ENCODE measurements around the gene SIRT4.
"Not testable (repeated sequence)": the region's sequence is repeated elsewhere in the genome, so short reads cannot be mapped to it uniquely, and the experiment has no call there.

SIRT4 gene

DNA sequence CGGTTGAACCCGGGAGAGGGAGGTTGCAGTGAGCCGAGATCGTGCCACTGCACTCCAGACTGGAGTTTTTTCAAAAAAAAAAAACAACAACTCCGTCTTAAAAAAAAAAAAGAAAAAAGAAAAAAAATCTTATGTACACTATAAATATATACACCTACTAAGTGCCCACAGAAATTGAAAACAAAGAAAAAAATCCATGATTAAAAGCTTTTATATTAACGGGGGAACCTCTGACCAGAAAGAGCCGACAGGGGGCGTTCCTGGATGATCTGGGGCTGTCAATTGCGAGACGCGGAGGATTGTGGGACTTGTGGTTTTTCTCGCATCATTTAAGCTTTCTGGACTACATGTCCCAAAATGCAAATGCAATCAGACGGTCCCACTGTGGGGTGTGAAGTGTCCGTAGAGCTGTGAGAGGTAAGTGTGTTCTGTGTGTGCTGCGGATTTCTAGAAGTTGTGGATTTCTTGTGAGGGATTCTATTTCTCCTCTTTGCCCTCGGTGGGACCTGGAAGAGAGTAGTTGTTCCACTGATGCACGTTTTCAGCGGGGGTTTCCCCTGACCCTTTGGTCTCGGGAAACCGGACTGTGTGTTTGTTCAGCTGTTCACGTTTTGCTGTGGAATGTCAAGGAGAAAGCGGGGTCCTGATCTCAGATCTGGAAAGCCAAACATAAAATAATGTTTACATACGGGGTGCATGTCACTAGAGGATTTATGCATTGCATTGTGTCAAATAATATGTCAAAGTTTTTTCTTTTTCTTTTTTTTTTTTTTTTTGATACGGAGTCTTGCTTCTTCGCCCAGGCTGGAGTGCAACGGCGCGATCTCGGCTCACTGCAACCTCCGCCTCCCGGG is at the start of gene SIRT4:
SIRT4 (plus strand) TSS at position 360 of the 854 bp plus-strand sequence. CDS start 1,241 bp downstream, outside the sequence.
- DNase-seq (ENCODE audit: low read depth): peak; percentile 94

DNA sequence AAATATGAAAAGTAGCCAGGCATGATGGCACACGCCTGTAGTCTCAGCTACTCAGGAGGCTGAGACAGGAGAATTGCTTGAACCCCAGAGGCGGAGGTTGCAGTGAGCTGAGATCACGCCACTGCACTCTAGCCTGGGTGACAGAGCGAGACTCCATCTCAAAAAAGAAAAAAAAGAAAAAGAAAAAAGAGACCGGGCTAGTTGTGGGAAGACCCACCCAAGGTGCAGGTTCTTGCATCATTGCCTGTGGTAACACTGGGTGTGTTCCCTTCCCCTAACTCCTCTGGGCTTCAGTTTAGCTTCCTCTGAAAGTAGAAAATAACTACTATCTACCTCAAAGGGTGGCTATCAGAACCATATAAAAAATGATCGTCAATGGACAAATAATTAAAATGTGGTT is 48.8 kb upstream of the SIRT4 start:
- not testable (repeated sequence) for DNase-seq (ENCODE audit: low read depth)

DNA sequence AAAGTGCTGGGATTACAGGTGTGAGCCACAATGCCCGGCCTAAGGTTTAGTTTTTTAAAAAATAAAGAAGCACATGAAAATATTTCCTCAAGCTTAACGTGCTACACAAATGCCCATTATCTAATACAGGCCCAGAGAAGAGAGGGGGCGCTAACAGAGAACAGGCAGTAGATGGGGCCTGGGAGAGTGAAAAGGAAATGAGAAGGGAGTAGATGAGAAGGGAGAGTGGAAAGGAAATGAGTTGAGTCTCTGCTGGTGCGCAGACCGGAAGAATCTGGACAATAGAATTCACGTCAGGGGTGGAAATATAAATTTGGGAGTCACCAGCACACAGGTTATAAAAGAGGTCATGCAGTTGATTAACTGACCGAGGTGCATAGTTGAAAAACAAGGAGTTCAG is 47.3 kb upstream of the SIRT4 start:
- no peak for DNase-seq (ENCODE audit: low read depth)

DNA sequence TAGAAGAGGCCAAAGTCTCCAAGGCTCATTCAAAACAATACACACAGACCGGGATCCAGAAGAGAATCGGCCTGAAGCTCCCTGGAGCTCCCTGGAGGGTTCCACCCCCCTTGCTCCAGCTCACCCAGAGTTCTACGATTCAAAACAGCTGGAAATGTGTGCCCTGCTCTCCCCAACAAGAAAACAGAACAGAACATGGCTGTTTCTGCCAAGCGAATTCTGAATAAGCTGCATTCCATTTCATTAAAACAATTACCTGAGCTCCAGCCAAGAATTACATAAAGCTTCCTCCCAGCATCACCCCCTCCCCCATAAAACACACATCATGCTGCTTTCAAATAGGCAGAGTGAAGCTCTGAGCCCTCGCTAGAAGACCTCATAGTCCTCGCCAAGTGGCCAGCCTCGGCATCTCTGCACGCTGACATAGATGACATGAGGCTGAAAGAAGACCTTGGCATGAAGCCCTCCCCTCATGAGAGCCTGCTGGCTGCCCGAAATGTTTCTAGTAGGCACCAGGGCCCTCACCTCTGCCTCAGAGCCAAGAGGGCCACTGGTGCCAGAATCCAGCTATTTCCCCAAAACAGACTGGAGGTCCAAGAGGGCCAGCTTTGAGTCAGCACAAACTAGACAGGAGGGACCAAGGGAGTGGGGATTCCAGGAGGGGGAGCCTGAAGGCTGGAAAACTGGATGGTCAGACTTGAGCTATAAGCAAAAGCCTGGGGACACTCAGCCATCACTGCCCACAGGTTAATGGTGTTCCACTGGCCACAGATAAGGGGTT is 44.9 kb upstream of the SIRT4 start:
- DNase-seq (ENCODE audit: low read depth): peak; percentile 93

DNA sequence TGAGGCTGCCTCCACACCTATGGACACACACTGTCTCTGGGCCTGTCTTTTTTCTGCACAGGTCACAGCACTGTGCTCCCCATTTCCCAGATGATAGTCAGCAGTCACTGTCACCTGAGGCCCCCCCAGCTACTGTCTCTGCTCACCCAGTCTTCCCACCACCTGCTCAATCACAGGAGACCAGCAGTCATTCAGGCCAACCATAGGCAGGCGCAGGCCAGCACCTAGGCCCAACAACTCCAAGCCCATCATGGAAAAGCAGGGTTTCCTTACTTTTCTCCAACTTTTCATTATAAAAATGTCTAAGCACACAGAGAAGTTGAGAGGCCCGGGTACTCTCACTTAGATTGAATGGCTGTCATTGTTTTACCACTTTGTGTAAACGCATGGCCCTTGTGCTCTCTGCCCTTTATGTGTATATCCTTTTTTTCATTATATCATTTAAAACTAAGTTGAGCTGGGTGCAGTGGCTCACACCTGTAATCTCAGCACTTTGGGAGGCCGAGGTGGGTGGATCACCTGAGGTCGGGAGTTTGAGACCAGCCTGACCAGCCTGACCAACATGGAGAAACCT is 43.7 kb upstream of the SIRT4 start:
- no peak for DNase-seq (ENCODE audit: low read depth)

DNA sequence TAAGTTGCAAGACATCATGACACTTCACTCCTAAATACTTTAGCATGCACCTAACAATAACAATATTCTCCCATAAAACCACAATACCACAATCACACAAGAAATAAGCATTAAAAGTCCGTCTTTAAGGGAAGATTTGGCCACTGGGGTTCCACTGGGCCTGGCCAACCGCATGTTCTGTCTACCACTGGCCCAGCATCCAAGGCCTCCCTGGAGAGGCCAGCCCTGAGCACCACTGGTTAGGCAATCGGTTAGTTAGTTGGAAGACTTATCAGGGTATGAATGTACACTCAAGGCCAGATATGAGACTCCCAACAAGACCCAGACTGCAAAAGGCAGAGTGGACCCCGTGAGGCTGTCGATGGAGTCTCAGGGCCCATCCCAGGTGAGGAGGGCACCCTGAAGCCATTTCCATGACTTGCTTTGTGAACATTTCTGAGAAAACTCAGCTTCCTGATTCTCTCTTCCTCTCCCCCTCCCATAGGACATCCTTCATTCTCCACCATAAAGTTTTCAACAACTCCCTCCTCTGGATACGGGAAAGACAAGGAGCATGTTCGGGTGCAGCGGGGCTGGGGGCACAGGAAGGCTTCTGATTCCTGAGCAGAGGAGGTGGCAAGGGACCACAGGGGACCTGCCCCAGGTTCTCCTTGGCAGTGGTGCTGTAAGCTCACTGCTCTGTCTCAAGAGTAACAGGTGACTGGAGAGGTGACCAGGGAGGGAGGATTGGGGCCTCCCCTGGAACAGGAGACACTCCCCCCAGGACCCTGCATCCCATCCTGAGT is 42.5 kb upstream of the SIRT4 start:
- peak; percentile 89 for DNase-seq (ENCODE audit: low read depth)

DNA sequence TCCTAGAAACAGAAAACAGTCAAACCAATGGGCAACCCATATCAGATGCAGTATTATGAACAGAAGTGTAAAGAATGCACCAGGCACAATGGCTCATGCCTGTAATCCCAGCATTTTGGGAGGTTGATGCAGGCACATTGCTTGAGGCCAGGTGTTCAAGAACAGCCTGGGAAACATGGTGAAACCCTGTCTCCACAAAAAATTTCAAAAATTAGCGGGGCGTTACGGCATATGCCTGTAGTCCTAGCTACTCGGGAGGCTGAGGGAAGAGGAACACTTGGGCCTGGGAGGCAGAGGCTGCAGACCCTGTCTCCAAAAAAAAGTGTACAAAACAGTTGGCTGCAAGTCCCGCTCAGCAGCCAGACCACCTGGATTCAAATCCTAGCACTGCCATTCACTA is 41.5 kb upstream of the SIRT4 start:
- DNase-seq (ENCODE audit: low read depth): no peak

GRCh38 chr12:120261951-120262851 is 39.9 kb upstream of the SIRT4 start:
- peak; percentile 48 for DNase-seq (ENCODE audit: low read depth)

DNA sequence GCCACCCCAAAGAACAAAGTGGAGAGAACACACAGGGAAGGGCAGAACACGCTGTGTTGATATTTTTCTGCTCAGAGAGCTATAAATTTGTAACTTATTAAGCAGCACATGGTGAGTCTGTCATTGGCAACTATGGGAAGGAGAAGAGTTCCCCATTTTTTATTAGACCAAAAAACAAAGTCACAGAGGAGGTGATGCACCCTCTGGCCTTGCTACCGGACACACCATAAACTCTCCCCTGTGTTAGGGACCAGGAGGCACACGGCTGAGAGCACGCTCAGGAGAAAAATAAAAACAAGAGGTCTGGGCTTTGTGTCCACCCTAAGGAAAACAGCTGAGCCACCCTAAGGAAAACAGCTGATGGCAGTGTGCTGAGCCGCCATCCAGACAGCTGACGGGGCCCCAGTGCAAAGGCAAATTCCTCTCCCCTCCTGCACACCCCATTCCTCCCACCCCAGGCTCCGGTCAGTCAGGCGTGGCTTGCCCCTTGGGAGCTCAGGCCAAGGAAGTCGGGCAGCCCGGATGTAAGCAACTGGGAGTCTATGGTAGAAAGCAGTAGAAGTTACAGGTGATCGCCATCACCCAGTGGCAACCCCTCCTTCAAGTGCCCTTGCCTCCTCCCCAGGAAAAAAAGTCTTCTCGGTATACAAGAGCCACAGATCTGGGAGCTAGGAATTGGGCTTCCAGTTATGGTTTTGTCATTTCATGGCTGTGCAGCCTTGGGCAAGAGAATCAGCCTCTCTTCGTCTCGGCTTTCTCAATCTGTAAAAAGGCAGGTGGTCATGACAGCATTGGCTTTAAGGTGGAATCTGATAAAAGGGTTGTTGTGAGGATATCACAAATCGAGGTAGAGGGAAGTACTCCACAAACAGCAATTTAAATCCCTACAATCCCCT is 39.0 kb upstream of the SIRT4 start:
- no peak for DNase-seq (ENCODE audit: low read depth)

- no peak for DNase-seq (ENCODE audit: low read depth)
Observed at GRCh38 chr12:120263748-120264085, 38.4 kb upstream of the SIRT4 start.

DNA sequence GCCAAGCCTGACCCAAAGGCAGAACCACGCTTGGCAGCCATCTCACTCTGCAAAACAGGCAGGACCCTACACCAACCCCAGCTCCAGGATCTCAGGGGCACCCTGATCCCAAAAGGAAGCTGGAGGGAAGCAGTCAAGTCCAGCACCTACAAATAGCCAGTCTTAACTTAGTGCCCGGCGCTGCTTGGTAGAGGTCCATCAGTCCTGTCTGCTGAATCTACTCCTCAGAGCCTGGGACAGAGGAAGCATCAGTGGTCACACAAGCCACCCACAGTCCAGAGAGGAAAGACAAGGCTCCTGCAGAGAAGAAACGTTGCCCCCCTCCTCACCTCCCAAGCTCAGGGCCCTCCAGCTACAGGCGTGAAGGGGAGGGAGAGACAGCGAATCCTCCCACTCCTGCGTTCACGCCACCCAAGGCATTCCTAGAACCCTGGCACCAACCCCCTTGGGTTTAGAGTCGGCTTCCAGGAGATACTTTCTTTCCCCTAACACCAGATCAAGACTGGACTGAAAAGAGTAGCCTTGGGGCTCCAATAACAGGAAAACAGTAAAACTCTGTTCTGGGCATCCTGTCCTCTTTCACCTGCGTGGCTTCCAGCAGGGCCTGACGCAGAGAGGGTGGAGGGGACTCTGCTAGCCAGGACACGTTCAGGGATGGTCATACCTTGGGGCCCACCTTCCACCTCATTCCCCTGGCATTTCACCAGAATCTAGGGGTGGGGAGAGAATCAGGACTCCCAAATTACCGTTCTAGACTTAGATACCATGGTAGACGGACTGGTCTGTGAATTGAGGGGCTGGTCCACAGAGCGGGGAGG is 37.8 kb upstream of the SIRT4 start:
- DNase-seq (ENCODE audit: low read depth): no peak

DNA sequence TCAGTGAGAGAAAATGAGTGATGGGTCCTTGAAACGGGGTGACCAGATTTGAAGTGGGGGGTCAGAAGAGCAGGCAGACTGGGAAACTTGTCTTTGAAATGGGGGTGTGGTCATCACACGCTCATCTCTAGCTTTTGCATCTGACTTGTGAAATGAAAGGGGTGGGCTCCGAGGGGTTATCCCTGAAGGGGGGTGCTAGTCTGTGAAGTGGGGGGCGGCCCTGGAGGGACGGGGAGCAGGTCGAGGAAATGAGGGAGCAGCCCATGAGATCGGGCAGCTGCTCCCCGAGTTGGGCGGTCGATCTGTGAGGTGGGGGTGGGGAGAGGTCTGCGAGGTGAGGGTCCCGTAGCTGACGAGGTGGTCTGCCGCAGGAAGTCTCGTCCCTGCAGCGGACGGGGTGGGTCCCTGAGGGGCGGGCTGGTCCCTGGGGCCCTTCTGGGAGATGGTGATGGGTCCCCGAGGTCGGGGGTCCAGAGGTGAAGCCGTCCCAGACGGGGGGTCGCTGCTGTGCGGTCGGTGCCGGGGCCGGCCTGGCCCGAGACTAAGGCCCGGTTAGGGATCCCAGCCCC is 37.1 kb upstream of the SIRT4 start:
- DNase-seq (ENCODE audit: low read depth): no peak

GRCh38 chr12:120265473-120266179 is 36.5 kb upstream of the SIRT4 start, which contains the start of gene PXN:
Gene PXN, minus strand, starts transcription at chr12:120265730. Its CDS starts 101 bp downstream, at chr12:120265629.
- peak; percentile 73 for DNase-seq (ENCODE audit: low read depth)

GRCh38 chr12:120266180-120266870 is 35.8 kb upstream of the SIRT4 start:
- no peak for DNase-seq (ENCODE audit: low read depth)

DNA sequence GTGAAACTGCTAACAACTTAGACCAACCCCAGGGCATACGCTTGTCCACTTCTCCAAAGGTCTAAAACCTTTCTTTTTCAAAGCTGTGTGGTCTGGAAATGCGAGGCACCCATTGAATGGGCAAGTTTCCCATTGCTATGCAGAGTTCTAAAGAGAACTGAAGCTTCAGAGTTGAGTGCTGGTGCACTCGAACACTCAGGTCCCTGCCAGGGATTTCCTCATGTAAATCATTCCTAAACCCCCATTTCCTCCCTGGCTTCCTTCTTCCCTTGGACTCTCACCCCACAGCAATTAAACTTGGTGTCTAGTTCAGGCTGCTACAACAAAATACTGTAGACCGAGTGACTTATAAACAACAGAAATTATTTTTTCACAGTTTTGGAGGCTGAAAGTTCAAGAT is 34.4 kb upstream of the SIRT4 start:
- DNase-seq (ENCODE audit: low read depth): no peak

DNA sequence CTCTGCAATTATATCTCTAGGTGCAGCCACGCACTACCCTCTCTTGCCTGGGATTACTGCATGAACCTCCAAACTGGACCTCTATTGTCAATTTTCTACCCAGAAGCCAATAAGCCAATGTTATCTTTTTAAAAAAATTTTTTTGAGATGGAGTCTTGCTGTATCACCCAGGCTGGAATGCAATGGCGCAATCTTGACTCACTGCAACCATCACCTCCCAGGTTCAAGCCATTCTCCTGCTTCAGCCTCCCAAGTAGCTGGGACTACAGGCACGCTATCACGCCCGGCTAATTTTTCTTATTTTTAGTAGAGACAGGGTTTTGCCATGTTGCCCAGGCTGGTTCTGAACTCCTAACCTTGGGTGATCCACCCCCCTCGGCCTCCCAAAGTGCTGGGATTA is 25.4 kb upstream of the SIRT4 start:
- DNase-seq (ENCODE audit: low read depth): peak; percentile 81

Data from iris pigment epithelial cell (primary cell).